GM19372 (cell line): Measurements from ENCODE around the gene COG4.
"Not testable (repeated sequence)": the region's sequence is repeated elsewhere in the genome, so short reads cannot be mapped to it uniquely, and the experiment has no call there.

Experiments used
- ATAC-seq: cut with Tn5 transposase; IDR thresholded peaks from one replicate; pipeline ENCODE4 v1.9.1; 2021; ENCODE audit warnings: mild to moderate bottlenecking, low read depth, moderate library complexity; ENCODE audit not compliant: unreplicated experiment

COG4 gene

GRCh38 chr16:70463235-70463634 is 60.1 kb downstream of the COG4 start:
- no peak for ATAC-seq

DNA sequence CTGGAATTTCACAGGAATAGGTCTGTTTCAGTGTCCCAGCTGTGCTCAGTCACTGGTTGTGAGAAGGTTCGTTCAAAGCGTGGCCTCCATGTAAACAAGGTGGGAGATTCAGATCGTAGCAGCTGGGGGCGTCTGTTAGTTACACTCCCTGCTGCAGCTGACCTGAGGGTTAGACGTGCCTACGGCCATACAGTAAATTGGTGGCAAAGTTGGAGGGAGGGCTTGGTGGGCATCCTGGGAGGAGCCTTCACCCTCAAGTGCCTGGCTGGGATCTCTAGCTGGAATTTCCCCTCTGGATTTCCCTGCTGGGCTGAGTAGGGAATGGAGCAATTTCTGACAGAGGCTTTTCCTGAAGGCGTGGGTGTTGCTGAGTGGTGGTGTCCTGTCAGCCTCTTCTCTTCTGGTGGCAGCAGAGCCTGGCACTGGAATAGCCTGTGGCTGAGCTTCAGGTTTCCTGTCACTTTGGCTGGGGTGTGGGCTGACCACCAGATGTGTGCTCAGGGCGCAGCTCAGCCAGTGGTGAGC is 62.6 kb downstream of the COG4 start:
- no peak for ATAC-seq

GRCh38 chr16:70457446-70458166 is 65.7 kb downstream of the COG4 start:
- no peak for ATAC-seq

DNA sequence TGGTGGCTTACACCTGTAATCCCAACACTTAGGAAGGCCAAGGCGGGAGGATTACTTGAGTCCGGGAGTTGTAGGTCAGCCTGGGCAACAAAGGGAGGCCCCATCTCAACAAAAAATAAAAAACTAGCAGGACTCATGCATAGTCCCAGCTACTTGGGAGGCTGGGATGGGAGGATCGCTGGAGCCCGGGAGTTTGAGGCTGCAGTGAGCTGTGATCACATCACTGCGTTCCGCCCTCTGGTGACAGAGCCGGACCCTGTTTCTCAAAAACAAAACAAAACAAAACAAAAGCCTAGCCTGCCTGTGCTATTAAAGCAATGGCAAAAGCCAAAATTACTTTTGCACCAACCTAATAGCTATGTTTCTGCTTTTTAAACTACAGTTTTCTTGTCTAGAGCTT is 67.4 kb downstream of the COG4 start:
- ATAC-seq, result no peak

DNA sequence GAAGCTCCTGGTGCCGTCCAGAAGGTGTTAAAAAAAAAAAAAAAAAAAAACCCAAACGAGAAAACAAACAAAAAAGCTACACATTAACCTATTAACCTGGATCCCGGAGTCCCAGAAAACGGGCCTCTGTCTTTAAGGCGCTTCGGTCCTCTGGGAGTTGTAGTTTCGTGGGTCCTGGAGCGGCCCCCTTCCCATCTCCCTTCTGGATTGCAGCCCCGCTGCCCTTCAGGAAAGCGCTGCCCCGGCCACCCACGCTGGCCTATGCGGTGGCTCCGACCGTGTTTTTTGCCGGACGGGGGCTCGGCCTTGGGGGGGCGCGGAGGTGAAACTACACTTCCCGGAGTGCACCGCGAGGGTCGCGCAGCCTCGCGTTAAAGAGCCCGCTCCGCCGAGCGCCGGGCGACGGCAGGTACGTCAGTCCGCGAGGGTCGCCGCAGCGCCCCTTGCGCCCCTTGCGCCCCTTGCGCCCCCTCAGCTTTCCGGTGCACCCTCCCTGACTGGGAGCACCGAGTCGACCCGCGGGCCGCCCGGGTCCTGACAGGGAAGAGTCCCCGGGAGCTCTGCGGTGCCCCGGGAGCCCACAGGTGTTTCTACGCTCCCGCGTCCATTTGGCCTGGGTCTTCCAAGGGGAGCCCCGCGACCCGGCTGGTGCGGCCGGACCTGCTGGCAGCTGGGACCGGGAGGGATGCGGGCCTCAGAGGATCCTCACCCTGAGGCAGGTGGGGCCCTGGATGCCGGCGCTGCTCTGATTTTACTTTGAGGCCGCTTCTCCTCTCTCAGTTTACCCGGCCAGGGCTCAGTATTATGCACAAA is 68.9 kb downstream of the COG4 start, which contains the start of gene FCSK:
FCSK (plus strand) TSS at position 374 of the 813 bp plus-strand sequence. CDS start 8,596 bp downstream, outside the sequence.
- ATAC-seq, result peak; percentile 86

GRCh38 chr16:70453892-70454221 is 69.5 kb downstream of the COG4 start:
- no peak for ATAC-seq

DNA sequence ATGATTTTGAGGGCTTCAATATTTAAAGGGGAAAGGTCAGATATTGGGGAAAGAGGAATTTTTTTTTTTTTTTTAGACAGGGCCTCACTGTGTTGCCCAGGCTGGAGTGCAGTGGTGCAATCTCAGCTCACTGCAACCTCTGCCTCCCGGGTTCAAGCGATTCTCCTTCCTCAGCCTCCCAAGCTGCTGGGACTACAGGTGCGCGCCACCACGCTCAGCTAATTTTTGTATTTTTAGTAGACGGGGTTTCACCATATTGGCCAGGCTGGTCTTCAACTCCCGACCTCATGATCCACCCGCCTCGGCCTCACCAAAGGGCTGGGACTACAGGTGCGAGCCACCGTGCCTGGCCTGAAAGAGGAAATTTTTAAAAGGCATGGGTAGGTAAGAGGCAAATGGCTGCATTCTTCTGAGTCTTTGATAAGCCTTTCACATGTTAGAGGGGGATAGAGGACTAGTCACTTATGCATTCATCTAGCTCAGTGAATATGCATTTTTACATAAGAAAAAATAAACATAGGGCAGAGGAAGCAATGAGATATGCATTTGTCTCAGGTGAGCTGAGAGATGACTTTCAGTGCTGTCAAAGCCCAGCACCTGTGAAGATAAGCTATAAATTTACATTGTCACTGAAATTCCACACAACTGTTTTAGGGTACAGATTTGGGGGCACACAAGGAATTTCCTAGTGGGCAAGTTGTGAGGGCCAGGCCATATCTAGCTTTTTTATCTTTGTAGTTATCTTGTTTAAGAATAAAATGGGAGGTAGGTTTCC is 70.0 kb downstream of the COG4 start:
- ATAC-seq, result no peak

GRCh38 chr16:70451004-70451340 is 72.4 kb downstream of the COG4 start:
- ATAC-seq, result not testable (repeated sequence)

DNA sequence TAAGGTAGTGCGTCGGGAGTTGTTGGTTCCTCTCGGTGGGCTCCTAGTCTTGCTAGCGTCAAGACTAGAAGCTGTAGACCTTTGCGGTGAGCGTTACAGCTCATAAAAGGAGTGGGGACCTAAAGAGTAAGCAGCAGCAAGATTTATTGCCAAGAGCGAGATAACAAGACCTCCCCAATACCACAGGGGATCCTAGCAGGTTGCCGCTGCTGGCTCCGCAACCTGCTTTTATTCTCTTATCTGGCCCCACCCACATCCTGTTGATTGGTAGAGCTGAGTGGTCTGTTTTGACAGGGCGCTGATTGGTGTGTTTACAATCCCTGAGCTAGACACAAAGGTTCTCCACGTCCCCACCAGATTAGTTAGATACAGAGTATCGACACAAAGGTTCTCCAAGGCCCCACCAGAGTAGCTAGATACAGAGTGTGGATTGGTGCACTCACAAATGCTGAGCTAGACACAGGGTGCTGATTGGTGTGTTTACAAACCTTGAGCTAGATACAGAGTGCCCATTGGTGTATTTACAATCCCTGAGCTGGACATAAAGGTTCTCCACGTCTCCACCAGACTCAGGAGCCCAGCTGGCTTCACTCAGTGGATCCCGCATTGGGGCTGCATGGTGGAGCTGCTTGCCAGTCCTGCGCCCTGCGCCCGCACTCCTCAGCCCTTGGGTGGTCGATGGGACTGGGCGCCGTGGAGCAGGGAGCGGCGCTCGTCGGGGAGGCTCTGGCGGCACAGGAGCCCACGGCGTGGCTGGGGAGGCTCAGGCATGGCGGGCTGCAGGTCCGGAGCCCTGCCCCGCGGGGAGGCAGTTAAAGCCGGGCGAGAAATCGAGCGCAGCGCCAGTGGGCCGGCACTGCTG is 73.0 kb downstream of the COG4 start:
- ATAC-seq, result not testable (repeated sequence)

- ATAC-seq, result no peak
Measured at GRCh38 chr16:70448075-70448474, 75.3 kb downstream of the COG4 start.

GRCh38 chr16:70444249-70445063 is 78.9 kb downstream of the COG4 start:
- ATAC-seq, result no peak

DNA sequence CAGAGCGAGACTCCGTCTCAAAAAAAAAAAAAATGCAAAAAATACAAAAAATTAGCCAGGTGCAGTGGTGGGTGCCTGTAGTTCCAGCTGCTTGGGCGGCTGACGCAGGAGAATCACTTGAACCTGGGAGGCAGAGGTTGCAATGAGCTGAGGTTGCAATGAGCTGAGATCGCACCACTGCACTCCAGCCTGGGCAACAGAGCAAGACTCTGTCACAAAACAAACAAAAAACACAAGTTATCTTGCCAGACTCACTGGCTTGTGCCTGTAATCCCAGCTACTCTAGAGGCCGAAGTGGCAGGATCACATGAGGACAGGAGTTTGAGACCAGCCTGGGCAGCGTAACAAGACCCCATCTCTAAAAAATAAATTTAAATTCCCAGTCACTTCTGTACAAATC is 81.0 kb downstream of the COG4 start:
- ATAC-seq, result no peak

DNA sequence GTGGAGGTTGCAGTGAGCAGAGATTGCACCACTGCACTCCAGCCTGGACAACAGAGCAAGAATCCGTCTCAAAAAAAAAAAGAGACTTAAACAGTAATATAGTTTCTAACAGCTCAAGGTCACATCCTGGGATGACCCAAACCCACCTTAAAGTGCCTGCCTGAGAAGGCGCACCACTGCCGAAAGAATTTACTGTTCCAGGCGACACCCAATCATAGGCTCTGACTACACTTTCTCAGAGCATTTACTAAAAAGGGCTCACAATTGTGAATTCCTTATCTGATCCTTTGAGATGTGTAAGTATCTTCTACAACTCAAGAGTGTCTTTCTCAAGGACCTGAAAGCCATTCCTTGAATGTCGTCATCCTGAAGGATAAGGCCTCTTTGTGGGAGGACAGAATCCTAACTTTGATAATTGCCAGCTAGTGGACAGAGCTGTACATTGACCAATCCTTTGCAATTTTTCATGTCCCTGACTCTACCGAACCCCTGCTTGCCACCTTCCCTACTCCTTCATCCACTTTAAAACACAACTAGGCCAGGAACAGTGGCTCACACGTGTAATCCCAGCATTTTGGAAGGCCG is 81.9 kb downstream of the COG4 start:
- no peak for ATAC-seq

- ATAC-seq, result no peak
Measured at GRCh38 chr16:70440009-70440692, 83.2 kb downstream of the COG4 start.

DNA sequence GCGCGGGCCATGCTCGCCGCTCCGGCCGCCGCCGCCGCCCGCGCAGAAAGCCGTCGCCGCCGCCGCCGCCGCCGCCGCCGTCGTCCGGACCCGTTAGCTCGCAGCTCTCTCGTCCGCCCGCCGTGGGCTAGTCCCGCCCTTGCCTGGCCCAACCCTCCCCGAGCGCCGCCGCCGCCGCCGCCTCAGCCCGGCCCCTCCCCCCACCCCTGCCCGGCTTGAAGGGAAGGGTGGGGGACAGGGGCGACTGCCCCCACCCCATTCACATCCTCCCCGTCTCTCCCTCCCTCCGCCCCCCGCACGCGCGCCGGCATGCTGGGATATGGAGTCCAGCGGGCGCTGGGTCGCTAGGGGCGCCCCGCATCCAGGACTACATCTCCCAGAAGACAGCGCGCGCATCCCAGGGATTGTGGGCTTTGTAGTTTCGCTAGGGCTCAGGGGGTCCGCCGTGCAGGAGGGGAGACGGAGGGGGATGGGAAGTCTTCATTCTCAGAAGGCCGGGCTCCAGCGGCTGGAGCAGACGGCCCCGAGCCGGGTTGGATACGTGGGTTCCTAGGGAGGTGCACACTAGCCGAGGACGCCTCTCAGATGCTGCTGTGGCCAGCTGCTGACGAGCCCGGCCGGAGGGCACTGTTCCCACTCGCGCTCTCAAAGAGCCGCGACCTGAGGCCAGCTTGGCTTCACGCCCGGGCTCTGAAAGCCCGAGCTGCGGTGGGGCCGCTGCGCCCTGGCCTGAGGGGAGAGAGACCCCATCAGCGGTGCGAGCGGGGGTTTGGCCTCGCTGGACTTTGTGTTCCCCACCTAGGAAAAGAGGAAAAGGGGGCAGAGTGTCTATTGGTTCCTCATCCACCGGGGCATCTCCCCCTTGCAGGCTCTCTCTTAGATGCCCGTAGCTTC is 84.1 kb downstream of the COG4 start, which contains the start of gene ST3GAL2:
ST3GAL2 (minus strand) TSS at position 132 of the 894 bp plus-strand sequence. CDS start 40,570 bp downstream, outside the sequence.
- peak; percentile 88 for ATAC-seq

DNA sequence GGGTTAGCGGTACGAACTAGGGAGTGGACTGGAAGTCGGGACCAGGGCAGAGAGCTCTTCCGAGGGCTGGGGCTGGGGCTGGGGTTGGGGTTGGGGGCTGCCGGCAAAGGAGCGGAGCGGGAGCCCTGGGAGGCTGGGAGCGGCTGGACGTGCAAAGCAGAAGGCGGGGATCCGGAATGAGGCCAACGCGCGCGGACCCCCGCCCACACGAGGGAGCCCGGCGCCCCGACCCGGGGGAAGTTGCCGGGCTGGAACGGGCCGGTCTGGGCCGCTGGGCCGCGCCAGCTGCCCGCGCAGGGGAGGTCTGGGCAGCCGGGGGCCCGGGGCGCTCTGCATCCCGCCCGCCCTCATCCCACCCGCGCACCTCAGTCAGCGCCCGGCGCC is 84.8 kb downstream of the COG4 start:
- no peak for ATAC-seq
